ENCODE measurements around the gene RFK.

The RFK gene

GRCh38 chr9:76338418-76338817, 55.8 kb downstream of the RFK start:
- no peak for DNase-seq (ENCODE audit: low read depth)
- H3K4me3 ChIP-seq (ENCODE audit: low read depth, low read length) = no peak overlapping the region
- TF ChIP-seq CTCF (conservative IDR thresholded peaks at IDR 0.05; ENCODE audit: low read depth, low read length) = no peak

- H3K4me3 ChIP-seq (ENCODE audit: low read depth, low read length) = no peak overlapping the region
- DNase-seq (ENCODE audit: low read depth) = no peak
- no peak for TF ChIP-seq CTCF (conservative IDR thresholded peaks at IDR 0.05; ENCODE audit: low read depth, low read length)
Measured at GRCh38 chr9:76336027-76336426, 58.2 kb downstream of the RFK start.
